Heart left ventricle (tissue), 16 donors: Measurements from ENCODE around the gene UBXN4. TPM values are rescaled to one million over a fixed set of nuclear protein-coding genes. Genes with fewer than 3 reads are reported as not detected.
"Not testable (repeated sequence)": the region's sequence is repeated elsewhere in the genome, so short reads cannot be mapped to it uniquely, and the experiment has no call there.

Source experiments
- ATAC-seq, 4 donors: fragments of 200-7000 bp; cut with Tn5 transposase; one replicate each; pipeline ENCODE4 v1.9.1; 2020 to 2022; ENCODE audit warnings: moderate library complexity in 4 of 4, mild to moderate bottlenecking in 3 of 4, moderate number of reproducible peaks in 1 of 4
- DNase-seq, 5 donors: peaks; one replicate each; pipeline ENCODE4 v3.0.0-alpha.2; 2020
- H3K27ac ChIP-seq, 12 donors: fragments of 200-600 bp; sonication (generic) in 4 of 12; one replicate each; pipeline versions ENCODE4 v1.5.0 to v1.8.0; 2016 to 2022; ENCODE audit warnings: mild to moderate bottlenecking in 2 of 12
- H3K27me3 ChIP-seq, 9 donors: fragments of 200-600 bp; sonication (generic) in 2 of 9; one replicate each; pipeline versions ENCODE4 v1.5.1 to v1.8.0; 2016 to 2022; ENCODE audit warnings: mild to moderate bottlenecking in 3 of 9
- H3K36me3 ChIP-seq, 9 donors: fragments of 200-600 bp; sonication (generic) in 2 of 9; one replicate each; pipeline versions ENCODE4 v1.5.0 to v1.8.0; 2018 to 2022; ENCODE audit warnings: mild to moderate bottlenecking in 2 of 9
- H3K4me1 ChIP-seq, 12 donors: fragments of 200-600 bp; sonication (generic) in 4 of 12; one replicate each; pipeline versions ENCODE4 v1.5.0 to v1.8.0; 2016 to 2022; ENCODE audit warnings: mild to moderate bottlenecking in 3 of 12
- H3K4me3 ChIP-seq, 12 donors: fragments of 200-600 bp; sonication (generic) in 4 of 12; one replicate each; pipeline versions ENCODE4 v1.5.0 to v1.8.0; 2017 to 2022; ENCODE audit warnings: mild to moderate bottlenecking in 9 of 12, moderate library complexity in 4 of 12
- H3K9me3 ChIP-seq, 12 donors: fragments of 200-600 bp; sonication (generic) in 4 of 12; one replicate each; pipeline versions ENCODE4 v1.5.0 to v1.8.0; 2016 to 2022; ENCODE audit warnings: mild to moderate bottlenecking in 1 of 12
- POLR2A ChIP-seq, 2 donors: fragments of 450-650 bp; IDR thresholded peaks; one replicate each; pipeline ENCODE4 v1.6.1; 2017; ENCODE audit warnings: antibody characterized with exemption in 2 of 2, mild to moderate bottlenecking in 2 of 2, moderate library complexity in 2 of 2
- WGBS, 4 donors: extraction: QIAGEN DNeasy Blood & Tissue Kit in 2 of 4; methylation state at CpG; one replicate each; pipeline versions ENCODE4 v1.1.5 to v1.1.7; 2013 to 2018; 5-methylcytosine and 5-hydroxymethylcytosine counted together
- intact Hi-C, 10 donors: fragments of 100-400 bp; cut with DNase I; formaldehyde crosslinking; loops; one replicate each; pipeline versions ENCODE4 v1.11.1 to v1.14.2; 2022
- polyA plus RNA-seq, 2 donors: library from polyadenylated mRNA; stranded (reverse); fragments of 200-250 nt; gene quantifications; one replicate each; pipeline ENCODE4 v1.2.3, GENCODE V29; 2013
- total RNA-seq, 9 donors: library from RNA; depleted of rRNA in 2 of 9; stranded (reverse); fragments of >200 nt in 2 of 9; fragmentation: NEBNext Ultra II Directional in 3 of 9; extraction: Animal tissue kit (Norgen Biotek cat#: 25700) in 3 of 9; gene quantifications; one replicate each; pipeline versions ENCODE4 v1.1.0 to v1.2.4, GENCODE V29; 2016 to 2023
- TF ChIP-seq, protein P1 (sequence below), 12 donors: fragments of 200-600 bp; sonication (generic) in 4 of 12; IDR thresholded peaks; one replicate each; pipeline versions ENCODE4 v1.5.0 to v1.8.0; 2018 to 2022; ENCODE audit warnings: antibody characterized with exemption in 12 of 12, mild to moderate bottlenecking in 5 of 12
- donor health status: ischemic (EF 13 %, LVEDD 7.1; RV severe dilation, severe dysfunction).
- donor health status: healthy with polysubstance abuse.
- donor health status: DM: no; HTN: yes; CAD: no.
- donor health status: DM: no; HTN: no; CAD: no.
- donor health status: ischemic (EF 25% LVEDD 6.9; RV normal size, moderate dysfunction).
- donor health status: ischemic (EF 25% LVEDD 5.7; RV mildly dilated, moderate dysfunction).
- donor health status: healthy.
- donor health status: DM: yes; HTN: yes; CAD: no.
- donor health status: ischemic (EF 35%, LVEDD 5.7; RV mildly dilated, moderate dysfunction).
- donor health status: nonischemic (EF 11% LVEDD 7.7; RV severe dilation, severe dysfunction).
- donor health status: DM: yes; HTN: yes; CAD: no.
- donor health status: PGD.
- donor health status: ischemic (EF 29% LVEDD 5.4; RV normal size, mild dysfunction).
- donor health status: nonischemic (EF 23%, LVEDD 6.1; RV moderate dilation, normal function).

Gene UBXN4
- total and polyA plus RNA-seq, 11 donors: 28.2 to 90.5 (median 54.6) TPM

DNA sequence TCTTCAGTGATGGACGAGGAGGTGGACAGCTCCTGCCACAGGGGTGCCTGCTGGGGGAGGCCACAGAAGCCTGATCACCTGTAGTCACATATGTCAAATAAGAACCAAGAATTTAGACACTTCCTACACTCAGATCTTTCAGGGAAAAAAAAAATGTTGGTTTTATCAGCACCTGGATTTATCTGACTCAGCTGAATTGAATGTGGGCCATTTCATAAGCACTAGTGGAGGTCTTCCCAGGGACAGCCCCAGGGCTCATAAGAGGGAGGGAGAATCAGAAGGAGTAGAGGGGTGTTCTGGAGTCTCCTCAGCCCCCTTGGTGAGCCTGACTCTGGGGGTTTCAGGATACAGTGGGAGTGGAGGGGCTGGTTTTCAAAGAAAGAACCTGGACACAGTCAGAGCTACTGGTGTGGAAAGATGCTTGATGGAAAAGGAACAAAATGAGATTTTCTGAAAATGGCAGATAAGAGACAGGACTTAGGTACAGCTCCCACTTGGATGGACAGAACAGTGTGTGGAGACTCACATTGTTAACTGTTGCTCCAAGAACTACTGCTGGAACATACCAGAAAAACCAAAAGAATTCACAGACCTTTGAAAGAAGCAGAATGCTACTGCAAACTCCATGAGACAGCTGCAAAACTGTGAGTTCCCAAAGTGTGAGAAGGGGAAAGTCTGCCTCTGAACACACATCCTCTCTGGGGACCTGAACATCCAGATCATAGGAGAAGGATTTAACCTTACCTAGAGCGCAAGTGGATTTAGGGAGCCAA lies 49.9 kb downstream of the UBXN4 start:
- ATAC-seq (no peak), DNase-seq (no peak)
- 88 to 100% (median 88%) methylated on average over 2 of the region's 2 CpGs for WGBS, 4 donors
- TF ChIP-seq, protein P1, sequence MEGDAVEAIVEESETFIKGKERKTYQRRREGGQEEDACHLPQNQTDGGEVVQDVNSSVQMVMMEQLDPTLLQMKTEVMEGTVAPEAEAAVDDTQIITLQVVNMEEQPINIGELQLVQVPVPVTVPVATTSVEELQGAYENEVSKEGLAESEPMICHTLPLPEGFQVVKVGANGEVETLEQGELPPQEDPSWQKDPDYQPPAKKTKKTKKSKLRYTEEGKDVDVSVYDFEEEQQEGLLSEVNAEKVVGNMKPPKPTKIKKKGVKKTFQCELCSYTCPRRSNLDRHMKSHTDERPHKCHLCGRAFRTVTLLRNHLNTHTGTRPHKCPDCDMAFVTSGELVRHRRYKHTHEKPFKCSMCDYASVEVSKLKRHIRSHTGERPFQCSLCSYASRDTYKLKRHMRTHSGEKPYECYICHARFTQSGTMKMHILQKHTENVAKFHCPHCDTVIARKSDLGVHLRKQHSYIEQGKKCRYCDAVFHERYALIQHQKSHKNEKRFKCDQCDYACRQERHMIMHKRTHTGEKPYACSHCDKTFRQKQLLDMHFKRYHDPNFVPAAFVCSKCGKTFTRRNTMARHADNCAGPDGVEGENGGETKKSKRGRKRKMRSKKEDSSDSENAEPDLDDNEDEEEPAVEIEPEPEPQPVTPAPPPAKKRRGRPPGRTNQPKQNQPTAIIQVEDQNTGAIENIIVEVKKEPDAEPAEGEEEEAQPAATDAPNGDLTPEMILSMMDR (IDR thresholded peaks at IDR 0.05): no peak
- TF ChIP-seq POLR2A (IDR thresholded peaks at IDR 0.05): no peak
- Histone ChIP-seq H3K36me3 (peaks cover 0 to 13% (median 3%) of the 10 kb centered on the region in 9 donors), H3K4me1 (no peaks in the 10 kb centered on the region), H3K9me3 (peaks cover 0 to 3% (median 0%) of the 10 kb centered on the region in 12 donors), H3K27me3 (no peaks in the 10 kb centered on the region), H3K27ac (no peak overlapping the region), H3K4me3 (no peak overlapping the region)
- intact Hi-C loops: loop anchor here in 1 of 10 donors (10.0 kb wide), 1 partner anchor 797 kb away; no protein-coding TSS in a partner anchor

DNA sequence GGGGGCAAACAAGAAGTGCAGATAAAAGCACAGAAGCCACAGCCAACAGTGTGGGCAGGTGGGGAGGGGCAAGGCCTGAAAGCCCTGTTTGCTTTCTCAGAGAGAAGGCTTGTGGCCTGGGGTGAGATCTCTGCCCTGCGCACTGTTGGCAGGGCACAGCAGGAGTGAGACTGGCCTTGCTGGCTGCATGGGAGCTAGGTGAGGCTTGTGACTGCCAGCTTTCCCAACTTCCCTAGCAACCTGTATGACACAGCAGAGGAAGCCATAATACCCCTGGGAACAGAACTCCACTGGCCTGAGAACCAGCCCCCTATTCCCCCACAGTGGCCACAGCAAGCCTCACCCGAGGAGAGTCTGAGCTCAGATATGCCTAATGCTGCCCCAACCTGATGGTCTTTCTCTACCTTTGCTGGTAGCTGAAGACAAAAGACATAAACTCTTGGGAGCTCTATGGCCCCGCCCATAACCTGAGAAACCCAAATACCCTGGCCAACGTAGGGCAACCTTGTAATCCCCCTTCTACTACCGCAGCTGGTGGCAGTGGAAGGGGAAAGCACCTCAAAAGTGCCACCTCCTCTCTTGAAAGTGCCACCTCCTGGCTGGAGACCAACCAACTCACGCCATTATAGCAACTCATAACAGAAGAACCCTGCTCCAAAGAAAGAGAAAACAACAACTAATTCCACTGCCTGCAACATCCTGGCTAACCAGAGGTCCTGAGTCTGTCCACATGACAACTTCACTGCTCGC lies 50.9 kb downstream of the UBXN4 start:
- H3K4me3 ChIP-seq: no peak overlapping the region
- no peaks in the 10 kb centered on the region for H3K27me3 ChIP-seq
- H3K4me1 ChIP-seq: peaks cover 0 to 3% (median 0%) of the 10 kb centered on the region in 12 donors
- intact Hi-C loops: loop anchor here in 1 of 10 donors (10.0 kb wide), 1 partner anchor 798 kb away; no protein-coding TSS in a partner anchor
- 77 to 90% (median 85%) methylated on average over 7 of the region's 7 CpGs for WGBS, 4 donors
- no peak overlapping the region for H3K27ac ChIP-seq
- ATAC-seq (no peak), DNase-seq (no peak)
- TF ChIP-seq, protein P1 (IDR thresholded peaks at IDR 0.05): no peak
- TF ChIP-seq POLR2A (IDR thresholded peaks at IDR 0.05): no peak
- peaks cover 0 to 3% (median 0%) of the 10 kb centered on the region in 12 donors for H3K9me3 ChIP-seq
- H3K36me3 ChIP-seq: peaks cover 0 to 13% (median 0%) of the 10 kb centered on the region in 9 donors

DNA sequence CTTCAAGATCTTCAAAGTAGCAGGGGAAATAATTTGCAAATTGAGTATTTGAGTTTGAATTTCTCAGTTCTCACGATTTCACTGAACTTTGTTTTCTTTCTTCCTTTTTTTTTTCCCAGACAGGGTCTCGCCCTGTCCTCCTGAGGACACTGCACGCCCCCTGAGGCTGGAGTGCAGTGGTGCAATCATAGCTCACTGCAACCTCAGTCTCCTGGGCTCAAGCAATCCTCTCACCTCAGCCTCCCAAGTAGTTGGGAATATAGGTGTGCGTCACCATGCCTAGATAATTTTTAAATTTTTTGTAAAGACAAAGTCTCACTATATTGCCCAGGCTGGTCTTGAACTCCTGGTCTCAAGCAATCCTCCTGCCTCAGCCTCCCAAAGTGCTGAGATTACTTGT lies 54.0 kb downstream of the UBXN4 start:
- not testable (repeated sequence) for H3K27ac ChIP-seq, H3K27me3 ChIP-seq, ATAC-seq, H3K36me3 ChIP-seq, H3K4me3 ChIP-seq, DNase-seq, H3K9me3 ChIP-seq
- 83 to 89% (median 86%) methylated on average over 4 of the region's 4 CpGs for WGBS, 4 donors
- H3K4me1 ChIP-seq: peaks cover 0 to 11% (median 0%) of the 10 kb centered on the region in 12 donors
- intact Hi-C loops: loop anchor here in 3 of 10 donors (2.0 to 10.0 kb wide), 3 partner anchors 41 to 801 kb away; partner anchors contain the start of gene LCT (in 1 of the 3)

DNA sequence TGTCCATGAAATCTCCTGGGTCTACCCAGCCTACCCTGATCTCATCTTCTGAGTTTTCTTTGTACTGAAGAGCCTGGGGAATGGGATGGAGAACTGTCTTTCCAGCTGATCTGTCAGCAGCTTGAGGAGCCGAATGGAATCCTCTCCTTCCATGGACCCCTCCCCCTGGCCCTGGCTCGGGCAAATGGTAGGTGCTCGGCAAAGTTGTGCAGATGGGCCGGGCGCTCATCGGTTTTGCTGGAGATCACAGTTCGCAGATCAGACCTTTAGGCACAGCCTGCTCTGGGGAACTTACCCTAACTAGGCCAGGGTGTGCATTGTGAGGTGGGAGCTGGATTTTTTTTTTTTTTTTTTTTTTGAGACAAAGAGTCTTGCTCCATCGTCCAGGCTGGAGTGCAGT lies 55.0 kb downstream of the UBXN4 start:
- TF ChIP-seq, protein P1 (IDR thresholded peaks at IDR 0.05): no peak
- no peak for TF ChIP-seq POLR2A (IDR thresholded peaks at IDR 0.05)
- H3K27me3 ChIP-seq: no peaks in the 10 kb centered on the region
- peaks cover 0 to 17% (median 2%) of the 10 kb centered on the region in 12 donors for H3K9me3 ChIP-seq
- no peak overlapping the region for H3K27ac ChIP-seq
- no peak overlapping the region for H3K4me3 ChIP-seq
- H3K36me3 ChIP-seq: no peaks in the 10 kb centered on the region
- 92 to 97% (median 95%) methylated on average over 8 of the region's 8 CpGs for WGBS, 4 donors
- DNase-seq: no peak
- no peak for ATAC-seq
- intact Hi-C loops: loop anchor here in 2 of 10 donors (5.0 to 10.0 kb wide), 2 partner anchors 794 to 802 kb away; no protein-coding TSS in a partner anchor
- peaks cover 0 to 11% (median 0%) of the 10 kb centered on the region in 12 donors for H3K4me1 ChIP-seq
